K562 (cell line): ENCODE measurements around the gene ZFX. TPM values are rescaled to one million over a fixed set of nuclear protein-coding genes. Genes with fewer than 3 reads are reported as not detected.
A peak's percentile ranks its signal among the peaks of the same experiment; 100 is the strongest.

Experiments used
- ATF7 ChIP-seq: fragments of 450-650 bp; IDR thresholded peaks from 2 replicates; pipeline ENCODE4 v1.7.1; 2014; ENCODE audit warnings: mild to moderate bottlenecking, moderate library complexity
- DPF2 ChIP-seq: fragments of 450-650 bp; IDR thresholded peaks from 2 replicates; pipeline ENCODE4 v1.6.1; 2016
- ELF2 ChIP-seq: fragments of 250-450 bp; sonication (Bioruptor Pico); IDR thresholded peaks from 2 replicates; pipeline ENCODE4 v1.5.0; 2021; ENCODE audit warnings: mild to moderate bottlenecking
- ESRRB ChIP-seq: fragments of 250-450 bp; sonication (Bioruptor Pico); IDR thresholded peaks from 2 replicates; pipeline ENCODE4 v1.5.0; 2020; ENCODE audit warnings: mild to moderate bottlenecking, moderate library complexity, borderline replicate concordance
- HDAC2 ChIP-seq: fragments of 450-650 bp; IDR thresholded peaks from 2 replicates; pipeline ENCODE4 v1.6.1; 2016; ENCODE audit warnings: mild to moderate bottlenecking
- JUNB ChIP-seq: fragments of 450-650 bp; formaldehyde crosslinking; conservative IDR thresholded peaks from 2 replicates; pipeline ENCODE4 v1.4.0; 2020; ENCODE audit warnings: mild to moderate bottlenecking
- MAFG ChIP-seq: fragments of 450-650 bp; conservative IDR thresholded peaks from 2 replicates; pipeline ENCODE4 v1.6.1; 2016; ENCODE audit warnings: missing genetic modification characterization, missing compliant biosample characterization
- NFE2 ChIP-seq: IDR thresholded peaks from 2 replicates; pipeline ENCODE4 v1.6.1; 2014; ENCODE audit warnings: antibody characterized with exemption, low read depth
- NR2C1 ChIP-seq, 2 experiments: fragments of 450-650 bp; IDR thresholded peaks; 2 replicates each; pipeline ENCODE4 v1.6.1; 2017; ENCODE audit warnings: mild to moderate bottlenecking in 2 of 2, antibody characterized with exemption in 1 of 2, inconsistent platforms in 1 of 2, missing compliant biosample characterization in 1 of 2, missing genetic modification characterization in 1 of 2
- RCOR1 ChIP-seq, 2 experiments: IDR thresholded peaks; 2 replicates each; pipeline ENCODE4 v1.6.1; 2012; ENCODE audit warnings: low read depth in 2 of 2, low read length in 2 of 2, borderline replicate concordance in 1 of 2, improper control_type of control experiment in 1 of 2
- SMARCE1 ChIP-seq: fragments of 450-650 bp; IDR thresholded peaks from 2 replicates; pipeline ENCODE4 v1.7.1; 2016; ENCODE audit warnings: mild to moderate bottlenecking
- TOE1 ChIP-seq, 2 experiments: fragments of 450-650 bp in 1 of 2; sonication (generic) in 1 of 2; formaldehyde crosslinking in 1 of 2; IDR thresholded peaks; 2 replicates each; pipeline versions ENCODE4 v1.7.1 to v1.8.0; 2016 to 2022; ENCODE audit warnings: borderline replicate concordance in 2 of 2, mild to moderate bottlenecking in 2 of 2, antibody characterized with exemption in 1 of 2, inconsistent platforms in 1 of 2, low read depth in 1 of 2, missing genetic modification reagents in 1 of 2, moderate library complexity in 1 of 2
- polyA plus RNA-seq, 8 experiments: library from polyadenylated mRNA; depleted of rRNA in 4 of 8; stranded (reverse) in 5 of 8; unstranded in 3 of 8; fragments of >200 nt; fragmentation: Nextera tagmentation in 2 of 8; fragmentation: Illumina TruSeq in 1 of 8; extraction: Ambion mirVana in 2 of 8; extraction: Trizol in 1 of 8; gene quantifications; 2 replicates each; pipeline versions ENCODE4 v1.2.1 to v1.2.3, GENCODE V29; 2011 to 2014; ENCODE audit warnings: inconsistent platforms in 1 of 8, missing spikeins in 1 of 8
- total RNA-seq, 7 experiments: library from RNA; depleted of rRNA in 6 of 7; stranded (reverse); fragments of >200 nt in 6 of 7; fragmentation: Illumina TruSeq in 2 of 7; extraction: Trizol in 2 of 7; gene quantifications; 2 replicates each; pipeline versions ENCODE4 v1.2.1 to v1.2.3, GENCODE V29; 2011 to 2021; ENCODE audit warnings: low replicate concordance in 1 of 7
- TF ChIP-seq, protein P1 (sequence below): fragments of 450-650 bp; IDR thresholded peaks from 2 replicates; pipeline ENCODE4 v1.6.1; 2016; ENCODE audit warnings: mild to moderate bottlenecking, moderate library complexity
- TF ChIP-seq, protein P2 (sequence below): fragments of 450-650 bp; IDR thresholded peaks from 2 replicates; pipeline ENCODE4 v1.6.1; 2016; ENCODE audit warnings: antibody characterized with exemption
- TF ChIP-seq, protein P3 (sequence below): sonication (generic); formaldehyde crosslinking; IDR thresholded peaks from 2 replicates; pipeline ENCODE4 v1.9.0; 2022; ENCODE audit warnings: mild to moderate bottlenecking, missing genetic modification reagents

Gene ZFX
- total and polyA plus RNA-seq, 9 of the 15 experiments (the other 6 are each of a cell fraction or from before 2014, with no cell fraction given), result 5.3 to 25.2 (median 11.4) TPM

DNA sequence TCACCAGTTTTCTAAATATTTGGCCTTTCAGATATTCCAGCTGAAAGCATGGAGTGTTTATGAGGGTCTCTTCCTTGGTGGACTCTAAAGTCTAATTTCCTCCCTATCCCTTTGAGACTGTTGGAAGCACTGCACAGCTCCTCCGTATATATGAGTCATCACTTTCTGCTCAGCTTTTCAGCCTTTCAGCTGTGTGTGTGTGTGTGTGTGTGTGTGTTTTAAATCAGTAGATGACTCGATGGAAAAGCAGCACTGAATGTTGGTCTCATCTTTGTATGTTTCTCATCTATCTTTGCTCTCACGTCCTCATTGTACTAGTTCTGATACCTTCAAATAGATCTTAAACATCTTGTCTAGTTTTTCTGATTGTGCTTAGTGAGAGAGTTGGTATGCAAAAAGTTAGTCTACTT is 81.6 kb downstream of the ZFX start (continued):
- TF ChIP-seq, protein P1, sequence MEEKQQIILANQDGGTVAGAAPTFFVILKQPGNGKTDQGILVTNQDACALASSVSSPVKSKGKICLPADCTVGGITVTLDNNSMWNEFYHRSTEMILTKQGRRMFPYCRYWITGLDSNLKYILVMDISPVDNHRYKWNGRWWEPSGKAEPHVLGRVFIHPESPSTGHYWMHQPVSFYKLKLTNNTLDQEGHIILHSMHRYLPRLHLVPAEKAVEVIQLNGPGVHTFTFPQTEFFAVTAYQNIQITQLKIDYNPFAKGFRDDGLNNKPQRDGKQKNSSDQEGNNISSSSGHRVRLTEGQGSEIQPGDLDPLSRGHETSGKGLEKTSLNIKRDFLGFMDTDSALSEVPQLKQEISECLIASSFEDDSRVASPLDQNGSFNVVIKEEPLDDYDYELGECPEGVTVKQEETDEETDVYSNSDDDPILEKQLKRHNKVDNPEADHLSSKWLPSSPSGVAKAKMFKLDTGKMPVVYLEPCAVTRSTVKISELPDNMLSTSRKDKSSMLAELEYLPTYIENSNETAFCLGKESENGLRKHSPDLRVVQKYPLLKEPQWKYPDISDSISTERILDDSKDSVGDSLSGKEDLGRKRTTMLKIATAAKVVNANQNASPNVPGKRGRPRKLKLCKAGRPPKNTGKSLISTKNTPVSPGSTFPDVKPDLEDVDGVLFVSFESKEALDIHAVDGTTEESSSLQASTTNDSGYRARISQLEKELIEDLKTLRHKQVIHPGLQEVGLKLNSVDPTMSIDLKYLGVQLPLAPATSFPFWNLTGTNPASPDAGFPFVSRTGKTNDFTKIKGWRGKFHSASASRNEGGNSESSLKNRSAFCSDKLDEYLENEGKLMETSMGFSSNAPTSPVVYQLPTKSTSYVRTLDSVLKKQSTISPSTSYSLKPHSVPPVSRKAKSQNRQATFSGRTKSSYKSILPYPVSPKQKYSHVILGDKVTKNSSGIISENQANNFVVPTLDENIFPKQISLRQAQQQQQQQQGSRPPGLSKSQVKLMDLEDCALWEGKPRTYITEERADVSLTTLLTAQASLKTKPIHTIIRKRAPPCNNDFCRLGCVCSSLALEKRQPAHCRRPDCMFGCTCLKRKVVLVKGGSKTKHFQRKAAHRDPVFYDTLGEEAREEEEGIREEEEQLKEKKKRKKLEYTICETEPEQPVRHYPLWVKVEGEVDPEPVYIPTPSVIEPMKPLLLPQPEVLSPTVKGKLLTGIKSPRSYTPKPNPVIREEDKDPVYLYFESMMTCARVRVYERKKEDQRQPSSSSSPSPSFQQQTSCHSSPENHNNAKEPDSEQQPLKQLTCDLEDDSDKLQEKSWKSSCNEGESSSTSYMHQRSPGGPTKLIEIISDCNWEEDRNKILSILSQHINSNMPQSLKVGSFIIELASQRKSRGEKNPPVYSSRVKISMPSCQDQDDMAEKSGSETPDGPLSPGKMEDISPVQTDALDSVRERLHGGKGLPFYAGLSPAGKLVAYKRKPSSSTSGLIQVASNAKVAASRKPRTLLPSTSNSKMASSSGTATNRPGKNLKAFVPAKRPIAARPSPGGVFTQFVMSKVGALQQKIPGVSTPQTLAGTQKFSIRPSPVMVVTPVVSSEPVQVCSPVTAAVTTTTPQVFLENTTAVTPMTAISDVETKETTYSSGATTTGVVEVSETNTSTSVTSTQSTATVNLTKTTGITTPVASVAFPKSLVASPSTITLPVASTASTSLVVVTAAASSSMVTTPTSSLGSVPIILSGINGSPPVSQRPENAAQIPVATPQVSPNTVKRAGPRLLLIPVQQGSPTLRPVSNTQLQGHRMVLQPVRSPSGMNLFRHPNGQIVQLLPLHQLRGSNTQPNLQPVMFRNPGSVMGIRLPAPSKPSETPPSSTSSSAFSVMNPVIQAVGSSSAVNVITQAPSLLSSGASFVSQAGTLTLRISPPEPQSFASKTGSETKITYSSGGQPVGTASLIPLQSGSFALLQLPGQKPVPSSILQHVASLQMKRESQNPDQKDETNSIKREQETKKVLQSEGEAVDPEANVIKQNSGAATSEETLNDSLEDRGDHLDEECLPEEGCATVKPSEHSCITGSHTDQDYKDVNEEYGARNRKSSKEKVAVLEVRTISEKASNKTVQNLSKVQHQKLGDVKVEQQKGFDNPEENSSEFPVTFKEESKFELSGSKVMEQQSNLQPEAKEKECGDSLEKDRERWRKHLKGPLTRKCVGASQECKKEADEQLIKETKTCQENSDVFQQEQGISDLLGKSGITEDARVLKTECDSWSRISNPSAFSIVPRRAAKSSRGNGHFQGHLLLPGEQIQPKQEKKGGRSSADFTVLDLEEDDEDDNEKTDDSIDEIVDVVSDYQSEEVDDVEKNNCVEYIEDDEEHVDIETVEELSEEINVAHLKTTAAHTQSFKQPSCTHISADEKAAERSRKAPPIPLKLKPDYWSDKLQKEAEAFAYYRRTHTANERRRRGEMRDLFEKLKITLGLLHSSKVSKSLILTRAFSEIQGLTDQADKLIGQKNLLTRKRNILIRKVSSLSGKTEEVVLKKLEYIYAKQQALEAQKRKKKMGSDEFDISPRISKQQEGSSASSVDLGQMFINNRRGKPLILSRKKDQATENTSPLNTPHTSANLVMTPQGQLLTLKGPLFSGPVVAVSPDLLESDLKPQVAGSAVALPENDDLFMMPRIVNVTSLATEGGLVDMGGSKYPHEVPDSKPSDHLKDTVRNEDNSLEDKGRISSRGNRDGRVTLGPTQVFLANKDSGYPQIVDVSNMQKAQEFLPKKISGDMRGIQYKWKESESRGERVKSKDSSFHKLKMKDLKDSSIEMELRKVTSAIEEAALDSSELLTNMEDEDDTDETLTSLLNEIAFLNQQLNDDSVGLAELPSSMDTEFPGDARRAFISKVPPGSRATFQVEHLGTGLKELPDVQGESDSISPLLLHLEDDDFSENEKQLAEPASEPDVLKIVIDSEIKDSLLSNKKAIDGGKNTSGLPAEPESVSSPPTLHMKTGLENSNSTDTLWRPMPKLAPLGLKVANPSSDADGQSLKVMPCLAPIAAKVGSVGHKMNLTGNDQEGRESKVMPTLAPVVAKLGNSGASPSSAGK, result 0 out of 2 replicates have a peak, but pooled peaks have one; percentile 26
- TF ChIP-seq MAFG (tag), result peak; percentile 96
- TF ChIP-seq ELF2 (CRISPR knock-in tag), result no peak
- TF ChIP-seq HDAC2, result 0 out of 2 replicates have a peak, but pooled peaks have one; percentile 44
- TF ChIP-seq, protein P2, sequence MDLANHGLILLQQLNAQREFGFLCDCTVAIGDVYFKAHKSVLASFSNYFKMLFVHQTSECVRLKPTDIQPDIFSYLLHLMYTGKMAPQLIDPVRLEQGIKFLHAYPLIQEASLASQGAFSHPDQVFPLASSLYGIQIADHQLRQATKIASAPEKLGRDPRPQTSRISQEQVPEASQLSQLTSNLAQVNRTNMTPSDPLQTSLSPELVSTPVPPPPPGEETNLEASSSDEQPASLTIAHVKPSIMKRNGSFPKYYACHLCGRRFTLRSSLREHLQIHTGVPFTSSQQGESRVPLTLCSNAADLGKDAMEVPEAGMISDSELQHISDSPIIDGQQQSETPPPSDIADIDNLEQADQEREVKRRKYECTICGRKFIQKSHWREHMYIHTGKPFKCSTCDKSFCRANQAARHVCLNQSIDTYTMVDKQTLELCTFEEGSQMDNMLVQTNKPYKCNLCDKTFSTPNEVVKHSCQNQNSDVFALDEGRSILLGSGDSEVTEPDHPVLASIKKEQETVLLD, result no peak
- peak; percentile 89 for TF ChIP-seq NFE2
- no peak for TF ChIP-seq ESRRB
- peak; percentile 36; the same call in 1 of the 2 replicates for TF ChIP-seq ATF7
- TF ChIP-seq JUNB (CRISPR knock-in tag), result peak; percentile 76
- peak; percentile 36; the same call in 1 of the 2 replicates for TF ChIP-seq TOE1 (IDR thresholded peaks at IDR 0.05; ENCODE audit: borderline replicate concordance)
- no peak for TF ChIP-seq TOE1 (CRISPR knock-in tag; IDR thresholded peaks at IDR 0.05; ENCODE audit: borderline replicate concordance, low read depth)
- peak in 1 of 2 experiments; percentile 57; a peak in 1 of 4 replicates for TF ChIP-seq RCOR1 (IDR thresholded peaks at IDR 0.05; ENCODE audit: borderline replicate concordance in 1 of 2, low read depth in 2 of 2, low read length in 2 of 2)
- peak; percentile 83 for TF ChIP-seq SMARCE1
- TF ChIP-seq, protein P3, sequence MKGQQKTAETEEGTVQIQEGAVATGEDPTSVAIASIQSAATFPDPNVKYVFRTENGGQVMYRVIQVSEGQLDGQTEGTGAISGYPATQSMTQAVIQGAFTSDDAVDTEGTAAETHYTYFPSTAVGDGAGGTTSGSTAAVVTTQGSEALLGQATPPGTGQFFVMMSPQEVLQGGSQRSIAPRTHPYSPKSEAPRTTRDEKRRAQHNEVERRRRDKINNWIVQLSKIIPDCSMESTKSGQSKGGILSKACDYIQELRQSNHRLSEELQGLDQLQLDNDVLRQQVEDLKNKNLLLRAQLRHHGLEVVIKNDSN, result no peak
- peak; percentile 33; the same call in 1 of the 2 replicates for TF ChIP-seq NR2C1 (IDR thresholded peaks at IDR 0.05)
- TF ChIP-seq NR2C1 (tag; IDR thresholded peaks at IDR 0.05), result no peak
- TF ChIP-seq DPF2, result peak; percentile 89
